Kidney (tissue), 14 donors: Measurements from ENCODE around the gene SPTBN5. TPM values are rescaled to one million over a fixed set of nuclear protein-coding genes. Genes with fewer than 3 reads are reported as not detected.

Experiments used
- DNase-seq, 5 donors: peaks; one replicate each; pipeline ENCODE4 v3.0.0-alpha.2; 2013 to 2020
- FAIRE-seq: peaks from 2 replicates; lab custom pipeline; 2012; peaks lifted over from hg19 to GRCh38; lab: Jason Lieb, UNC
- H3K27ac ChIP-seq, 2 donors: one replicate each; pipeline ENCODE4 v1.7.0; 2013; ENCODE audit warnings: low read depth in 2 of 2, low read length in 2 of 2, inconsistent platforms in 1 of 2
- H3K27me3 ChIP-seq: one replicate; pipeline ENCODE4 v1.7.1; 2013; ENCODE audit warnings: low read length, inconsistent platforms; ENCODE audit not compliant: control insufficient read depth, insufficient read depth
- H3K36me3 ChIP-seq, 3 donors: one replicate each; pipeline versions ENCODE4 v1.7.0 to v1.7.1; 2013; ENCODE audit warnings: low read length in 3 of 3, control low read depth in 1 of 3, inconsistent platforms in 1 of 3; ENCODE audit not compliant: insufficient read depth in 3 of 3, control insufficient read depth in 2 of 3
- H3K4me1 ChIP-seq, 3 donors: one replicate each; pipeline versions ENCODE4 v1.7.0 to v1.7.1; 2013; ENCODE audit warnings: low read length in 3 of 3, inconsistent platforms in 1 of 3, low read depth in 1 of 3; ENCODE audit not compliant: control insufficient read depth in 2 of 3, insufficient read depth in 2 of 3
- H3K4me3 ChIP-seq, 3 donors: one replicate each; pipeline versions ENCODE4 v1.7.0 to v1.8.1; 2013; ENCODE audit warnings: low read length in 3 of 3, control low read depth in 1 of 3, inconsistent platforms in 1 of 3
- H3K9ac ChIP-seq, 3 donors: one replicate each; pipeline versions ENCODE4 v1.7.0 to v1.7.1; 2013; ENCODE audit warnings: low read length in 3 of 3, control low read depth in 1 of 3, inconsistent platforms in 1 of 3
- H3K9me3 ChIP-seq, 3 donors: one replicate each; pipeline versions ENCODE4 v1.7.0 to v1.7.1; 2013; ENCODE audit warnings: low read length in 3 of 3, control low read depth in 1 of 3, inconsistent platforms in 1 of 3; ENCODE audit not compliant: control insufficient read depth in 2 of 3, insufficient read depth in 1 of 3
- CTCF ChIP-seq: IDR thresholded peaks from 3 replicates; pipeline ENCODE4 v1.5.1; 2012; ENCODE audit warnings: mild to moderate bottlenecking, moderate library complexity, borderline replicate concordance; ENCODE audit not compliant: insufficient read depth; ENCODE audit errors: extremely low read depth
- intact Hi-C: fragments of 100-400 bp; cut with DNase I; formaldehyde crosslinking; loops from one replicate; pipeline ENCODE4 v1.11.1; 2022
- polyA plus RNA-seq: library from polyadenylated mRNA; stranded (reverse); fragments of 350-450 nt; fragmentation: Illumina TruSeq; extraction: RNeasy Lipid Tissue Mini Kit (QIAGEN cat#74804); gene quantifications from one replicate; pipeline ENCODE4 v1.2.3, GENCODE V29; 2014; ENCODE audit warnings: low read depth, low replicate concordance; ENCODE audit not compliant: insufficient read depth
- total RNA-seq: library from RNA; stranded (reverse); fragmentation: NEBNext Ultra II Directional; extraction: Animal tissue kit (Norgen Biotek cat#: 25700); gene quantifications from one replicate; pipeline ENCODE4 v1.2.1, GENCODE V29; 2021
- donor health status: control.
- donor health status: control.
- donor health status: control.
- donor health status: control.
- donor health status: control.
- donor health status: DM: yes; HTN: yes; CAD: no.
- donor health status: Normal renal cell carcinoma (clear cell type).

SPTBN5 gene
- total and polyA plus RNA-seq, 2 donors from 2014 or later: 1.2 to 2.6 TPM

DNA sequence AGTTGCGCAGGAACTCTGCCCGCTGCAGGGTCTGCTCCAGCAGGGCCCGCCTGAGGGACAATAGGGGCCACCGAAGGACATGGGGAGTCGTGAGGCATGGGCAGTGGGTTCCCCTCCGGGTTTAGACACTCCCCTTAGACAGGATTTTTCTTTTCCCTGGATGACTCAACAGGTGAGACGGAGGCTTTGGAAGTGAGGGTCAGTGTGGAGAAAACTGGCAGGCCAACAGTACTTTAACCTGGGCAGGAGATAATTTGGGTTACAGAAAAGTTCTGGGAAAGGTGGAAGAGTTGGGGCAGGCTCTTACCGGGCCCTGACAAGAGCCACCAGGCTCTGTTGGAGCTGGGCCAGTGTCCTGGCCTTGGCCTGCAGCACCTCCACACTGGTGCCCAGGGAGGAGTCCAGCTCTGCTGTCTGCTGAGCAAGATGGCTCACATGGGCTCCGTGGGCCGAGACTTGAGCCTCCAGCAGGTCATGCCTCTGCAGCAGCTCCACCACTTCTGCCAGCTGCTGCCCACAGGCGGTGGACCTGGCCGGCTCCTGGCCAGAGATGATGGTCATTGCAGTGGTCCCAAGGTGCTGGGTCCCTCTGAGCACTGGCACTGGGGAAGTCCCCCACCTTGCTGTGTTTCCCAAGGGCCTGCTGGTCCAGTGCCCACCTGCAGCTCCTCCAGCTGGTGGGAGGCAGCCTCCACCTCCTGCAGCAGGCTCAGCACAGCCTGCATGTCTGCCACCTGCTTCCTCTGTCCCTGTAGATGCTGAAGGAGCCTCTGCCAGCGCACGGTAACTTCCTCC, 11.0 kb downstream of the SPTBN5 start:
- Histone ChIP-seq H3K27me3 (no peaks in the 10 kb centered on the region), H3K27ac (no peak overlapping the region), H3K36me3 (no peaks in the 10 kb centered on the region), H3K4me3 (no peak overlapping the region), H3K9ac (no peak overlapping the region), H3K4me1 (peaks cover 0 to 8% (median 3%) of the 10 kb centered on the region in 3 donors), H3K9me3 (no peaks in the 10 kb centered on the region)
- no peak for FAIRE-seq
- intact Hi-C loops: no loop called here
- no peak for TF ChIP-seq CTCF
- DNase-seq: no peak

DNA sequence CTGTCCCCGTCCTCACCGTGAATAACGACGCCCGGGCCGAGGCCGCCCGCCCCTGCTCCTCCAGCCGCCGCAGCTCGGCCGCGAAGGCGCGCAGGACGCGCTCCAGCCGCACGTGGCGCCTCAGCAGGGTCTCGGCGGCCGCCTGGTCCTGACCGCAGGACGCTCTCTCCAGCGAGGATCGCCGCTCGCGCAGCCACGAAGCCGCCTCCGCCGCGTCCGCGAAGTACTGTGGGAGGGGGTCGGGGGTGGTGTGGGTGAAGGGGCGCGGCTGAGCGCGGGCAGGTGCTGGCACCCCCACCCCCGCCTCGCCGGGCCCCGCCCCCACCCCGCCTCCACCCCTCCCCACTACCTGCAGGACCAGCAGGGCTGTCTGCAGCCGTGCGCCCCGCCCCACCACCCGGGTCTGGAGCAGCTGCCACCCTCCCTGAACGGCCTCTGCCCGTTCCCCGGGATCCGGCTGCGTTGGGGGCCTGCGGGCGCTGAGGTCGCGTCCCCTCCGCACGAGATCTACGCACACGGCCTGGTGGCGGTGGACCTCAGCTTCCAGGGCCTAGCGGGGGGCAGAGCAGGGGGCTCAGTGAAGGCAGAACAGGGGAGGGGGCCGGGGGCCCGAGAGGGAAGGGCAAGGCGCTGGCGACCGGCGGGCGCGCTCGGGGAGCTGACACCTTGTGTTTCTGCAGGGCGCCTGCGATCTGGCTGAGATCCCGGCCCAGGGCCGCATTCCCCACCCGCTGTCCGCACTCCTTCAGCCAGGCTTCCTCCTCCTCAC, 11.7 kb downstream of the SPTBN5 start:
- FAIRE-seq: no peak
- Histone ChIP-seq H3K27ac (no peak overlapping the region), H3K36me3 (no peaks in the 10 kb centered on the region), H3K9me3 (no peaks in the 10 kb centered on the region), H3K4me1 (peaks cover 0 to 8% (median 3%) of the 10 kb centered on the region in 3 donors), H3K4me3 (no peak overlapping the region), H3K9ac (no peak overlapping the region), H3K27me3 (no peaks in the 10 kb centered on the region)
- no peak for TF ChIP-seq CTCF
- DNase-seq: no peak
- intact Hi-C loops: no loop called here

GRCh38 chr15:41881550-41881919, 12.3 kb downstream of the SPTBN5 start:
- H3K4me3 ChIP-seq: no peak overlapping the region
- intact Hi-C loops: no loop called here
- DNase-seq (no peak), FAIRE-seq (no peak)
- no peaks in the 10 kb centered on the region for H3K9me3 ChIP-seq
- H3K27me3 ChIP-seq: no peaks in the 10 kb centered on the region
- no peak overlapping the region for H3K27ac ChIP-seq
- no peak overlapping the region for H3K9ac ChIP-seq
- H3K4me1 ChIP-seq: peaks cover 0 to 8% (median 3%) of the 10 kb centered on the region in 3 donors
- TF ChIP-seq CTCF: no peak
- no peaks in the 10 kb centered on the region for H3K36me3 ChIP-seq
